WTC11 (cell line): ENCODE measurements around the gene CLBA1.

ENCODE experiments used
- CREB1 ChIP-seq: sonication (generic); formaldehyde crosslinking; IDR thresholded peaks from 2 replicates; pipeline ENCODE4 v1.8.0; 2023; ENCODE audit warnings: mild to moderate bottlenecking, missing genetic modification reagents
- MXD4 ChIP-seq: fragments of 250-450 bp; sonication (Bioruptor Pico); IDR thresholded peaks from 2 replicates; pipeline ENCODE4 v1.8.0; 2021; ENCODE audit warnings: mild to moderate bottlenecking, moderate library complexity, borderline replicate concordance
- ZBTB43 ChIP-seq: sonication (generic); formaldehyde crosslinking; IDR thresholded peaks from 2 replicates; pipeline ENCODE4 v1.8.1; 2023; ENCODE audit warnings: mild to moderate bottlenecking, missing genetic modification reagents

- TF ChIP-seq ZBTB43 (CRISPR knock-in tag) (no peak), MXD4 (CRISPR knock-in tag) (no peak), CREB1 (CRISPR knock-in tag) (no peak)
These were observed 29.7 kb downstream of the CLBA1 start for GRCh38 chr14:105015242-105015641.
